Hepatic stellate cell (primary cell): ENCODE results near the gene NLGN1.
A peak's percentile ranks its signal among the peaks of the same experiment; 100 is the strongest.

ENCODE experiments used
- DNase-seq: peaks from one replicate; pipeline ENCODE4 v3.0.0; 2011; ENCODE audit warnings: low spot score

The NLGN1 gene

DNA sequence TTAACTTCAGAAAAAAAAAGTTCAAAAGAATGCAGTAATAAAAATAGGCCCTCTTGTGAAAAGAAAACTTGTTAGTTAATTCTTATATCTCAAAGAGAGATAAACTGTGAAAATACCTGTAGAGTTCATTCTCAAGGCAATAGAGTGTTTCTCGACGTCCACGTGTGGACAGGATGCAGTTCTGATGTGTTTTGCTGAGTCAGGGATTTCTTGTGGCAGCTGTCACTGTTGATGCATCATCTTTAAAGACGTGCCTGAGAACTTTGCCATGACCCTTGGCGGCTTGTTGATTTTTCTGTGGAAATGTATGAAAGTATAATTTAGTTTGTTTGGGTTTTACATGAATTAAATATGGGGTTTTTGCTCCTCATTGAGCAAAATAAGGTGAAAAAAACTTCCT is 702.2 kb downstream of the NLGN1 start:
- DNase-seq, result no peak

DNA sequence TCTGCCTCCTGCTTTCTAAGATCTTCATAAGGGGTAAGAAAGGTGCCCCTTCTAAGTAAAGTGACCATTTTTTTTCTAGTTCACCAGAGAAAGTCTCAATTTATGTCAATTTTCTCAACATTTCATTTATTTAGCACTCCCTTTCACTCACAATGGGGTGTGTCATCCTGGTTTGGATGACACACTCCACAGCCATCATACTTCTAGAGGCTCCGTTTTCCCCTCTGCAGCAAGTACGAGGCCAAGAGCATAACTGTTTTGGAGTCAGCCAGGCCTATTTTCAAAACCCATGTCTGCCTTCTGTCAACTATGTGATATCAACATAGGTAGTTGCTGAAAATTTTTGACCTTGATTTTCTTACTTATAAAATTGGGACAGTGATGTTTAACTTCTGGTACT is 703.2 kb downstream of the NLGN1 start:
- DNase-seq, result no peak

DNA sequence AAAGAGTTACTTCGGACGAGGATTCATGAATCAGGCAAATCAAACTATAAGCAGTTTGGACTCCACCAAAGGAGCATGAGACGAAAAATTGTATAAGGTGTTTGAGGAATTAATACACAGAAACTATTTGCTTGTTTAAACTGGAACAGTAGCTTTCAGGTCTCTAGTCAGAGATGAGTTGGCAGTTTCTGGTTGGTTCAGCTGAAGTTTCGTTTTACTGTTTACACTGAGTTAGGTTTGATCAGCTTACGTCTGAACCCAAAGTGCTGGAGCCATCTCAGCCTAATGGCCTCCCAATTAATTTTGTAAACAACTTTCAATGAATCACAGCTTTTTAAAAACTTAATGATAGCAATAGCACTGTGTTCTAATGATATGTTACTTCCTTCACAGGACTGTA is 703.7 kb downstream of the NLGN1 start:
- DNase-seq, result no peak

DNA sequence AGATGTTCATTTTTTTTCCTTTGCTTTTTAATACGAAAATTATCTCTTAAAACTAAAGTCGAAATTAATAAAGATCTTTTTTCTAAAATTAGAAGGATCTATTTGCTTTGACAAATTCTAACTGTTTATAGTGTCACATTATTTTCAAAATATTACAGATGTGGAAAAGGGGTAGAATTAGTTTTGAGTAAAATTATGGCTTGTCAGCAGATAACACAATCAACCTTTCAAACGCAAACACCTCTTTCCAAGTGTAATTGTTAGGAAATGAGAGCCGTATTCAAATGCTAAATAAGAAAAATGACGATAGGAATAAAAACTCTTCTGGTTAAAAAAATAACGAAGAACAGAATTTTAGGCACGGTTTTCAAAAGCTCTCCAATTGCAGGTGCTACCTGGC is 704.7 kb downstream of the NLGN1 start:
- no peak for DNase-seq

DNA sequence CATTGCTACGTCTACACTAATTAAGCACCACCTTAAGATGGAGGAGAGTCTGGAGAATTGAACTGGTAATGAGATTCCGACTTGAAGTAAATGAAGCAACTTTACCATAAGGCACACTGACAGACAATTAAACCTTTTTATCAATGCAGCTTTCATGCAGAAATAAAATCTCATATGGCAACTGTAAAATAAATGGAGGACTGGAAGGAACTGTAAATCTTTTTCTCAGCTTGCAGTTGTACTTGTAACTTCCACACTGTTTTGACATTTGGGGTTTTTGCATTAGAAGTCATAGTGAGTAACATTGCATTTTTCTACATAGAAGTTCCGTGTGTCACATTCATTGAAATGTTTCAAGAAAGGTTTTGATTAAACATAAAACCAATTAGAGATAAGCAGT is 705.3 kb downstream of the NLGN1 start:
- no peak for DNase-seq

DNA sequence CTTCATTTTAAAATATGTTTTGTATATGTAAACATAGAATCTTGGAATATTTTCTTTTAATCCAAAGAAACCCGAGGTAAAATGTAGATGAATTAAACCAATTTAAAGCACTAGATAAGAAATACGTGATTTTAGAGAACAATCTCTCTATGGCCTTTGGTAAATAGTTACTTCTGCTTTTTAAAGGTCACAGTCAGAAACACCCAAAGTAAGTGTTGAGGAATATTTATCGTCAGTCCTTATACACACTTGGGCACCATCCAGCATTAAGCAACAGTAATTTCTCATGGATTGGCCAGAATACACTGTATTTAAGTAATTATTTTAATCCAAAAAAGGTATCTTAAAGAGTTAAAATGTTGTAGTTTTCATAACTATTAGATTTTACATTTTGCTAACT is 713.2 kb downstream of the NLGN1 start:
- DNase-seq, result no peak

DNA sequence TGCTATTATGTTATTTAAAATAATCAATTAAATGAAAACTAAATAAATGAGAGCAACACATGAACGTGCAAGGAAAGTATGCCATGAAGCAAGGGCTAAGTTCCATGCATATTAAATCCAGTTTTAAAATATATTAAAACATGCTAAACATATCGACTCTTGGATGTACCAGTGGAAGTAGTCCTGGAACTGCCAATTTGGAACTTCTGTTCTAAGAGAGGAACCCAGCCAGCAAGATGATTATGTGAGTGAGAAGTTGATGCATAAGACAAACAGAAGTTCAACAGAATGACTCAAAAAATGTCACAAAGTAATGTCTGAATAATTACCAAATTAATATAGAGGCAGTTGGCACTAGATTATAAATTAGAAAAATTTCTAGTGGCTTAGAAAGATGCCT is 714.2 kb downstream of the NLGN1 start:
- DNase-seq, result no peak

DNA sequence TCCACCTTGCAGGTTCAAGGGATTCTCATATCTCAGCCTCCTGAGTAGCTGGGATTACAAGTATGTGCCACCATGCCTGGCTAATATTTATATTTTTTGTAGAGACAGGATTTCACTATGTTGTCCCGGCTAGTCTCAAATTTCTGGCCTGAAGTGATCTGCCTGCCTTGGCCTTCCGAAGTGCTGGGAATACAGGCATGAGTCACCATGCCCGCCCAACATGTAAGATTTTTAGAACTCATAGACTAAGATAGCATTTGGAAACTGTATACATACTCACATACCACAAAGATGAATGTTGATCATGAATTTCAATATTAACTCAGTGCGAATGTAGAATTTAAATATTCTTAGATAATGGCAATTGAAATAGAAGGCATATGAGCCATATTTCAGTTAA is 718.9 kb downstream of the NLGN1 start:
- DNase-seq, result no peak

DNA sequence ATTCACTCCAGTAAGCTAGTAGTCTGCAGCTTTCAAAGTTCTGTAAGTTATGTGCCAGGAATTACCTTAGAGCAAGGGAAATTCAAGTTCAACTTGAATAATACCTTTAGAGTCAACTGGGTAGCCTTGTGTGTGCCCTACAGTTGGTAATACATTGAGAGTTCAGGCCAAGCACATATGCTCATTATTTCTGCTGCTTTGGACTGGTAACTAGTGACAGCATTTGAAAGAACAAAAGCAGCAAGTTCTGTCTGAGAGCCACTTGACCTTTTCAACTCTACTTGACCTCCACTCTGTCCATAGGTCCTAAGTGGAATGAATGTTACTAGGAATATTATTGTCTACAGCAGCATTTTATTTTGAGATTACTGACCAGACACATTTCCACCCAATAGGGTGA is 723.5 kb downstream of the NLGN1 start:
- DNase-seq, result no peak

DNA sequence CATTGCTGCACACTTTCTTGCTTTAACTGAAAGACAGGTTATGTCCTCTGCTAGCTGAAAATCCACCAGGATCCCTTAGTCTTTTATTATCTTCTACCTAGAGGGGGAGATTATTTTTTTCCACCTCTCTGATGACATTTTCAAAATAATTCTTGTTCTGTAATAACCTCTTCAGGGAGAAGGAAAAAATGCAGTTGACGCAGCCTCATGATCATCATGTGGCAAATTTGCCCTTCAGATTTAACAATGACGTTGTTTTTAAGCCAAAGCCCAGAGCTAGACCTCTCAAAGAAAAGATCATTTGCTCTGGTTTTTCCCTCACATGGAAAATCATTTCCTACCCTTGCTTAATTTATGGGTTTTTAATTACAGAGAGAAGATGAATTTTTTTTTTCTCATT is 724.9 kb downstream of the NLGN1 start:
- no peak for DNase-seq

DNA sequence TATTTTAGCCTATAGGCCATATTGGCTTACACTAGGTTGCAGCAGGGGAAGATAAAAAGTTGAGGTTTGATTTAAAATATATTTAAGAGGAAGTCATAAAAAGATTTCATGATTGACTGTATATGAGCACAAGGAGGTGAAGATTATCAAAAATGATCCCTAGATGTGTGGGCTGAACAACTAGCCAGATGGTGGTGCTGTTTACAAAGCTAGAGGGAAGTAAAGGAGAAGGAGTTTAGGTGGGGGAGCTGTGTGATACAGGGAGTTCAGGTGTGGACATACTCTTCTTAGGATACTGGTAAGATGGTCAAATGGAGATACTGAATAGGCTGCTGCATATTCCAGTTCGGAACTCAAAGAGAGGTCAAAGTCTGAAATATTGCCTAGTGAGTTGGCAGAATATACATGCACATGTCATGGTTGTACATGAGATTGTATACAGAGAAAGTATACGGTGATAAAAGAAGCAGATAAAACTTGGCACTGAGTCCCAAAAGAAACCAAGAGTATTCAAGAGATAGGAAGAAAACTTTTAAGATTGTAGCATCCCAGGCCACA is 727.8 kb downstream of the NLGN1 start:
- DNase-seq, result peak; percentile 15

DNA sequence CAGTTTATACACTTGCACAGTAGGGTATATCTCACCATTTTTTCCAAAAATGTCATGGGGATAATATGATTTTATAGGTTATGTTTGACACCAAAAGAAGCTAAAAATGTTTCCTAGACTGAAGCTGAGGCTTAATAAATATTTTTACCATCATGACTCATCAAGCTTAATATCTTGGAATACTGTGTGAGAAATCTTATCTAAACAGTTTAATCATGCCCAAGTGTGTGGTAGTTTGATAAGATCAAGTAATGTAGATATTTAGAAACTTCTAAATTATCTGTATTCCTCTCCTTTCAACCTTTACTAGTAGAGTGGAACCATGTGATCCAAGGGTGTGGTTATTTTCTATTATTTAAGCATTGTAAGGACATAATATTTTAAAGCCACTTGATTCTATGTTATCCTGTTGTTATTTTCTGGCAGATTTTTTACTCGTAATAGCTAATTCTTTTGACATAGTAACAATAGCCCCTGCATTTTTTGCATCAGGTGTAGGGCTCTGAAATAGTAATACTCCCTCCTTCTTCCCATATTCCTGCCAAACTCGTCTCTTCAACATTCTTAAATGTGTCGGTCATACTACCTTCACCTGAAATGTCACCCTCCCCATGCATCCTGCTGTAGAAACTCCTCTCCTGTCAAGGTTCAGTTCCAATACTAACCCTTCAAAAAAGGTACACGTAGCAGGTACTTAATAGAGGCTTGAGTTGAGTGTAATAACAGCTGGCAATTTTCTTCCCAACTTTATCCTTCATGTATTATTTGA is 729.6 kb downstream of the NLGN1 start:
- DNase-seq, result no peak

DNA sequence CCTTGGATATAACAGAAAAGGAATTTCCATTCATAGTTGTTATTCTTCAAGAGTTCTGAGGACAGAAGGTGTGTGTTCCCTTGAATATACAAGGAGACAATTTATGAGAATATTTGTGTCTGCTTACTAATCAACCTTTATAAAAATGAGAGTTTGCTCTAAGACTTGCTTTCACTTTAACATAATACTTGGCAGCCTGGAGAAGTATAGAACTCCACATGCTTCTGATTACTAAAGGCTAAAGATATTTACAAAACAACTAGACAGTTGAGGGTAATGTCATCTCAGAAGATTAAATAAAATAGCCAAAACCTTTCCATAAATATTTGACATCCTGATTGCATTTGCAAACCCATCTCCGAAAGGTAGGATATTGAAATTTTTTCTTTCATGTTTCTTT is 734.5 kb downstream of the NLGN1 start:
- no peak for DNase-seq

DNA sequence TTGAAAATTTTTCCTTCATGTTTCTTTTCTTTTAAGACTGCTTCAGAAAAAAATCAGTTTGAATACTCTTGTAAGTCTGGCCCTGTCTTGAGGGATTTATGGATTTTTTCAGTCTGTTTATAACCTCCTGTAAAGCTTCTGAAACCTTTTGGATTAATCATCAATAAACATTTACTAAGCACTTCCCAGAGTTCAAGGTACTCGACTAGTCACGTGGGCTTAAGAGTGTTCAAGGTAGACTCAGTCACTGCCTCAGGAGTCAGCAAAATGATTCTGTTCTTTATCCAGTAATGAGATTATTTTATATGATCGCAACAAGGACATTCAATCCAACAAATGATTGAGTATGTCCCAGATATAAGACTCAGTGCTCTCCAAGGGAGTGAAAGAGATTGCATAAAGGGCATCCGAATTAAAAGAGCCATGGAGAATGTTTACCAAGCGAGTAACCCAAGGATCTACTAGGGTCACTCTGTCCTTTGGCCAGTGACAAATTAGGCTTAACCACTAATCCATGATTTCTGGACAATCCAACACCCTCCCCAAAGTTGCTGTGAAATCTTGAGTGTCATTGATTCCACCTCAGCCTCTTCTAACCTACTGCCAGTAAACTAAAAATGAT is 735.0 kb downstream of the NLGN1 start:
- DNase-seq, result no peak

DNA sequence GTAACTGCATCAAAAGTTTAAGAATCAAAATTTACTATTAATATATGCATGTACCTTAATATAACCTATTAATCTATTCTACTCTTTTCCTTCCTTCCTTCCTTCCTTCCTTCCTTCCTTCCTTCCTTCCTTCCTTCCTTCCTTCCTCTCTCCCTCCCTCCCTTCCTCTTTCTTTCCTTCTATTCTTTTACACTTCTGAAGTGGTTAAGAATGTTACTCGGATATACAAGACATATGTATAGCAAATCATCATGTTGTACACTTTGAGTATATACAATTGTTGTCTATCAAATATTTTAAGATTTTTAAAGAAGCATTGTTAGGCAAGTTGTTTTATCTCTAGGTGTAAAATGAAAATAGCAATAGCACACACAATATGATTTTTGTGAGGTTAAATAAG is 748.5 kb downstream of the NLGN1 start:
- no peak for DNase-seq

DNA sequence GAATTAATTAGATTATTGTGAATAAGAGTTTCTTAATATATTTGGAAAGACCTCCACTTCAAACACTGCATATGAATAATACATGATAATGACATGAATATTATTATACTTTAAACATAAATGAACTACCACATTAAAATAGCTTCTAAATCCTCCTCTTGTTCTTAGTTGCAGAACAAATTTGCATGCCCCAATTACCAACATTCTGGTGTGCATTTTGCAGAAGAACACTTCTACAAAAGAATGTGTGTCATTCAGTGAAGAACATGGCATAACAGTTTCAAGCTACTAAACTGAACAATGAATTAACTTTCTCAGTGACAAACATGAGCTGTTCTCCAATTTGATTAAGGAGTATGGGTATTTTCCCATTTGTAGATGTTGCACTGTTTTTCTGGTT is 750.3 kb downstream of the NLGN1 start:
- DNase-seq, result no peak

DNA sequence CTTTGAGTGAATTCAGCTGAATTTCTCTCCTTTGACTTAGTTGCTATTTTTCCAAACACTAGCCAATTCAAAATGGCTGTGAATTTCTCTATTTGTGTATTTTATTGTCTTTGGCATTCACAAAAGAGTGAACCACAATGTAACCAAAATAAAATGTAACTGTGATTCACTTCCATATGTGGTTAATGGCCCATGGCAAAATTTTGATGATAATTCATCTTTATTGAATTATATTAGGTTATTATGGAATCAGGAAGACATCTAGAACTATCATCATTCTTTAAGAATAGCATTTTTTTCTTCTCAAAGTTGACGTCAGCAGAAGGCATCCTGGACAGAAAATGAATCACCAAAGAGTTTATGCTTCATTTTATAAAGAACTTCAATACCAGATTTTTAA is 756.3 kb downstream of the NLGN1 start:
- DNase-seq, result no peak

DNA sequence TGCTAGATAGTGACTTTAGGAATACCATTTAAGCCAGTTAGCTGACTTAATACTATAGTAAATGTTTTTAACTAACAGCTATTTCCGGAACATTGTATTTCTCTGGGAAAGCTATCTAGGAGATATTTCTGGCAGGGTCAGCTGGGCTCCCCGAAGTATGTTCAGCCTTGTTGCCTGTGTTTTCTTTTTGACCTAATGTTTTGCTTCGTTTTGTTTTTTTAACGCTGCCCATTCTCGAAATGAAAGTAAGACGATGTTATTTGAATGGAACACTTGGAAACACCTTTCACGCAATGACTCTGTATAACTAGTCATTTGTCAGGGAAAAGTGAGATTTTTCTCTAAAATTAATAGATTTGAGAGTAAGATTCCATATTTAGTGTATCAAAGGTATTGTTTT is 758.7 kb downstream of the NLGN1 start:
- no peak for DNase-seq

DNA sequence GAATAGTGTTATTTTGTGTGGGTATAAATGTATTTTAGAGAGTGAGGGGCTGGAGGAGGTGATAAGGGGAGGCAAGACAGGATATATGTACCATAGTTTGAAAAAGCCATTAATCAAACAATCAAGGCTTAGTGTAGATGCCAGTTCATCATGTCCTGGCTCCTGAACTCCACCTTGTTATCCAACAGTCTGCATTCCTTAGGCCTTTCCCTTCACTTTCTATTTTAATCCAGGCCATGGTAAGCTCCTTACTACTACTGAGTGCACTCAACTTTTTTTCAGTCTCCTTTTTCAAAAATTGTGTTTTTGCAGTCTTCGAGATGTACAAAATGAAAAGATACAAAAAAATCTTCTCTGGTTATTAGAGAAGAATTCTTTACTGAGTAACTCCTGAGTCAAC is 761.1 kb downstream of the NLGN1 start:
- DNase-seq, result no peak

DNA sequence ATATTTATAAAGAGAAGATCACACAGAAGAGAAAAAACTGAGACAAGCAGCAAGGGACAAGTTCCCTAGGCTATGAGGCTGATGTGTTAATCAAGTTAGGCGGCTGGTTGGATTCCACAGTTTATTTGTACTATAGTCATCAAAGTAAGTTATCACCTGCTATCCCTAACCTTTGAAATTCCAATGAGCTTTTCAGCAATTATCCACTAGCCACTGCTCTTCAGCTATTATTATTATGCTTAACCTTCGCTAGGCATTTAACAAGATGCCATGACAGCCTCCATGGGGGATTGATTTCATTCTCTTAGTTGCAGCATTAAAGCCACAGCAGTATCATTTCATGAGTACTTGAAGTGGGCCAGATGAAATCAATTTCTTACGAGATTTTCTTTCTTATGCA is 762.1 kb downstream of the NLGN1 start:
- DNase-seq, result no peak

DNA sequence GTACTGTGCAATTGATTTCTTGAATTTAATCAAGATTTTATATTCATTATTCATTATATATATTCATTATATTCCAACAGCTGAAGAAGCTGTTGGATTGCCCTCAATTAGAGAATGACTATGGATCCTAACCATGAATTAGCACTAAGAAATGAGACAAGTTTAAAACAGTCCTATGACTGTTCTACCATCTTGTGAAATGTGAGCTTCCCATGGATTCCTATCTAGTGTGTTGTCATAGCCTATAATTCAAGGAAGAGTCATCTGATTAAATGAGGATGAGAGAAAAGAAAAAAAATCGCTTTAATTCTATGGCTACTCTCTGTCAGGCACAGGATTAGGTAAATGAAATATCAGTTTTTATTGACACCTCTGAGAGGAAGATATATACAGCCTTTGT is 765.0 kb downstream of the NLGN1 start:
- no peak for DNase-seq

DNA sequence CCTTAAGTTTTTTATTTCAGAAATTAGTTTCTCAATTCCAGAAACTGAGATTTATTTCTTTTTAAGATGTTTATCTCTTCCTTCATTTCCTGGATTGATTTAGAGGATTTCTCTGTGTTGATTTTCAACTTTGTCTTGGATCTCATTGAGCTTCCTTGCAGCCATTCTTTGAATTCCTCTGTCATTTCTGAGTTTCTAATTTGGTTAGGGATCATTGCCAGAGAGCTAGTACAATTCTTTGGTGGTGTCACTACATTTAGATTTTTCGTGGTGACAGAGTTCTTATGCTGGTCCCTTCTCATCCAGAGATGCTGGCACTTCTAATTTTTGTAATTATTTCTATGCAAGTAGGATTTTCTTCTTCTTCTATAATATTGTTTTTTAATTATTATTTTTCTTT is 770.5 kb downstream of the NLGN1 start:
- DNase-seq, result no peak

DNA sequence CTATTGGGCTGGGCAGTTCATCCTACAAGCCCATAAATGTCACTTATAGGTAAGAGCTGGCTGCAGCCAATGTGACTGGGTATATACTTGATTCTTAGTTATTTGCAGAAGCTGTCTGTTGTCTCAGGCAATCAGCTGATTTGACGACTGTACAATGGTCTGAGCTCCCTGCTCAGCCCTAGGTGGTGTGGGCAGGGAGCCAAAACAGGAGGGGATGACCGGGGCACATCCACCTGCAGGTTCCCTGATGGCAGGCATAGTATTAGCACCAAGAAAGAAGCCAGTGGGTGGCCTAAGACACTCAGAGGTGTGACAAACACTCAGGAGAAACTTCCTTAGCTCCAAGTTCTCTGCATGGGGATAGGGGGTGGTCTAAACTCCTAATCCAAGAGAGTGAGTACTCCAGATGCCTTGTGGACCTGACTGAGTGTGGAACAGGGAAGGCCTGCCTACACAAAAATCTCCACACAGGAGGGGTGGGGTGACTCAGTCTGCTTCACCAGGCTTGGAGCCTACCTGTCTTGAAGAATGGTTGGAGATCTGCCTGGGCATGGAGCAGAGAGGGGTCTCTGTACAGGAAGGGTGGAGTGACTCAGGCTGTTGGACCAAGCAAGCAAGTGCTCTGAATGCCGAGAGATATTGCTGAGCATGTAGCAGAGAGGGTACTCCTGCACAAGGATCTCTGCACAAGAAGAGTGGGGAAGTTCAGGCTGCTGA is 771.2 kb downstream of the NLGN1 start:
- DNase-seq, result no peak
